NCI-H226 (cell line): ENCODE results near the gene CNTN5.

Experiments used
- DNase-seq: peaks from one replicate; pipeline ENCODE4 v3.0.0-alpha.2; 2015

CNTN5 gene

GRCh38 chr11:100367892-100368291 lies 1347.1 kb downstream of the CNTN5 start:
- DNase-seq, result no peak

GRCh38 chr11:100383357-100383865 lies 1362.7 kb downstream of the CNTN5 start:
- no peak for DNase-seq

- no peak for DNase-seq
Observed at GRCh38 chr11:100396266-100396665, 1375.5 kb downstream of the CNTN5 start.

GRCh38 chr11:100397401-100397800 lies 1376.7 kb downstream of the CNTN5 start:
- no peak for DNase-seq

GRCh38 chr11:100403816-100404215 lies 1383.1 kb downstream of the CNTN5 start:
- DNase-seq, result peak; percentile 81

GRCh38 chr11:100404907-100405306 lies 1384.2 kb downstream of the CNTN5 start:
- no peak for DNase-seq
